Sigmoid colon (tissue), 4 donors: ENCODE data around the gene IWS1.

ENCODE experiments used
- POLR2A ChIP-seq, 2 donors: fragments of 450-650 bp; IDR thresholded peaks; one replicate each; pipeline ENCODE4 v1.6.1; 2016; ENCODE audit warnings: antibody characterized with exemption in 2 of 2, mild to moderate bottlenecking in 2 of 2, moderate library complexity in 2 of 2
- POLR2AphosphoS5 ChIP-seq, 4 donors: sonication (generic); formaldehyde crosslinking; IDR thresholded peaks; one replicate each; pipeline ENCODE4 v1.6.1; 2017; ENCODE audit warnings: antibody characterized with exemption in 4 of 4
- TF ChIP-seq, protein P1 (sequence below), 4 experiments: fragments of 450-650 bp in 3 of 4; fragments of 200-600 bp in 1 of 4; IDR thresholded peaks; one replicate each; pipeline ENCODE4 v1.5.1; 2016 to 2019; ENCODE audit warnings: antibody characterized with exemption in 4 of 4, mild to moderate bottlenecking in 3 of 4, moderate library complexity in 2 of 4

- TF ChIP-seq, protein P1, sequence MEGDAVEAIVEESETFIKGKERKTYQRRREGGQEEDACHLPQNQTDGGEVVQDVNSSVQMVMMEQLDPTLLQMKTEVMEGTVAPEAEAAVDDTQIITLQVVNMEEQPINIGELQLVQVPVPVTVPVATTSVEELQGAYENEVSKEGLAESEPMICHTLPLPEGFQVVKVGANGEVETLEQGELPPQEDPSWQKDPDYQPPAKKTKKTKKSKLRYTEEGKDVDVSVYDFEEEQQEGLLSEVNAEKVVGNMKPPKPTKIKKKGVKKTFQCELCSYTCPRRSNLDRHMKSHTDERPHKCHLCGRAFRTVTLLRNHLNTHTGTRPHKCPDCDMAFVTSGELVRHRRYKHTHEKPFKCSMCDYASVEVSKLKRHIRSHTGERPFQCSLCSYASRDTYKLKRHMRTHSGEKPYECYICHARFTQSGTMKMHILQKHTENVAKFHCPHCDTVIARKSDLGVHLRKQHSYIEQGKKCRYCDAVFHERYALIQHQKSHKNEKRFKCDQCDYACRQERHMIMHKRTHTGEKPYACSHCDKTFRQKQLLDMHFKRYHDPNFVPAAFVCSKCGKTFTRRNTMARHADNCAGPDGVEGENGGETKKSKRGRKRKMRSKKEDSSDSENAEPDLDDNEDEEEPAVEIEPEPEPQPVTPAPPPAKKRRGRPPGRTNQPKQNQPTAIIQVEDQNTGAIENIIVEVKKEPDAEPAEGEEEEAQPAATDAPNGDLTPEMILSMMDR (IDR thresholded peaks at IDR 0.05), result no peak
- TF ChIP-seq POLR2A (IDR thresholded peaks at IDR 0.05) (no peak), POLR2AphosphoS5 (IDR thresholded peaks at IDR 0.05) (no peak)
Measured at GRCh38 chr2:127568128-127568527, 41.8 kb upstream of the IWS1 start.
